Astrocyte of the hippocampus (primary cell): ENCODE results near the gene CHCHD1.
"Not testable (repeated sequence)": the region's sequence is repeated elsewhere in the genome, so short reads cannot be mapped to it uniquely, and the experiment has no call there.

Experiments
- DNase-seq: peaks from one replicate; pipeline ENCODE4 v3.0.0; 2011; ENCODE audit warnings: low read depth, low spot score

CHCHD1 gene

DNA sequence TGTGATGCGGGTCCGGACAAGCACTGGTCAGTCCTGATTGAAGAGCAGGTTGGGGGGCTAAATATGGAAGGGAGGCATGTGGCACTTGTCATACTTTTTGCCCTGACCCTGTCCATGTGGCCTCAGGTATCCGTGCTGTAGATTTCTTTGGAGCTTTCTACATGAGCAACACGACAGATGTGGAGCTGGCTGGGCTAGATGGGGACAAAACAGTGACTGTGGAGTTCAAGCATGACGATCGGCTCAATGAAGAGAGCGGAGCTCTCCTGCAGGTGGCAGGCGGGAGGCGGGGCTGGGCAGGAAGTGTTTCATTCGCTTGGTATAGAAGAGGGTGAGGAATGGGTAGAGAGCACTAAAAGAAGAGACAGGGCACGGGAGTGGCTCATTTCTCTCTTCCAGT is 13.0 kb upstream of the CHCHD1 start:
- no peak for DNase-seq

DNA sequence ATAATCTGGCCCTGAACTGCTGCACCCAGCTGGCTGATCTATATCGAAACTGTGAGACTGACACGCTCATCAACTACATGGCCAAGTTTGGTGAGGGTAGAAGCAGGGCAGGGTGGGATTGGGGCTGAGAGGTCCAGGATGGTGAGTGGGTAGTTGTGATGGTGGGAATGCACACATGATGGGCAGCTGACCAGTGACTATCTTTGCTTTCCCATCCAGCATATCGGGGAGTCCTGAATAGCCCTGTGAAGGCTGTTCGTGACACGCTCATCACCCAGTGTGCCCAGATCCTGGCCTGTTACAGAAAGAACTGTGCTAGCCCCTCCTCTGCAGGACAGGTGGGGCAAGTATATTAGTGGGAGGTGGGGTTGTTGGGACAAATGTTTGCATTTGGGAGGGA is 12.5 kb upstream of the CHCHD1 start:
- no peak for DNase-seq

- peak; percentile 12 for DNase-seq
Observed at GRCh38 chr10:73771722-73772280, 10.0 kb upstream of the CHCHD1 start.

GRCh38 chr10:73772281-73773151 is 9.3 kb upstream of the CHCHD1 start:
- peak; percentile 93 for DNase-seq

DNA sequence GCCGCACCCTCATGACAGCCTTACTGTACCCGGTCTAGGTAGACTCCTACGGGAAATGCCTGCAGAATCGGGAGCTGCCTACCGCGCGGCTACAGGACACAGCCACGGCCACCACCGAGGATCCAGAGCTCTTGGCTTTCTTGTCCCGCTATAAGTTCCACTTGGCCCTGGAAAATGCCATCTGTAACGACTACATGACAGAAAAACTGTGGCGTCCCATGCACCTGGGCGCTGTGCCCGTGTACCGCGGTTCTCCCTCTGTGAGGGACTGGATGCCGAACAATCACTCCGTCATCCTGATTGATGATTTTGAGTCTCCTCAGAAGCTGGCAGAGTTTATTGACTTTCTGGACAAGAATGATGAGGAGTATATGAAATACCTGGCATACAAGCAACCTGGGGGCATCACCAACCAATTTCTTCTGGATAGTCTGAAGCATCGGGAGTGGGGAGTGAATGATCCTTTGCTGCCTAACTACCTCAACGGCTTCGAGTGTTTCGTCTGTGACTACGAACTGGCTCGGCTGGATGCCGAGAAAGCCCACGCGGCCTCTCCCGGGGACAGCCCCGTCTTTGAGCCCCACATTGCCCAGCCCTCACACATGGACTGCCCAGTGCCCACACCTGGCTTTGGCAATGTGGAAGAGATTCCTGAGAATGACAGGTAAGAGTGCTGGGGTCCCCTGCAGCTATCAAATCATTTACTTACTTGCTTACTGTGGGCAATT is 8.5 kb upstream of the CHCHD1 start:
- peak; percentile 46 for DNase-seq

GRCh38 chr10:73774637-73775036 is 7.2 kb upstream of the CHCHD1 start:
- peak; percentile 20 for DNase-seq

GRCh38 chr10:73779018-73779417 is 2.8 kb upstream of the CHCHD1 start:
- no peak for DNase-seq

DNA sequence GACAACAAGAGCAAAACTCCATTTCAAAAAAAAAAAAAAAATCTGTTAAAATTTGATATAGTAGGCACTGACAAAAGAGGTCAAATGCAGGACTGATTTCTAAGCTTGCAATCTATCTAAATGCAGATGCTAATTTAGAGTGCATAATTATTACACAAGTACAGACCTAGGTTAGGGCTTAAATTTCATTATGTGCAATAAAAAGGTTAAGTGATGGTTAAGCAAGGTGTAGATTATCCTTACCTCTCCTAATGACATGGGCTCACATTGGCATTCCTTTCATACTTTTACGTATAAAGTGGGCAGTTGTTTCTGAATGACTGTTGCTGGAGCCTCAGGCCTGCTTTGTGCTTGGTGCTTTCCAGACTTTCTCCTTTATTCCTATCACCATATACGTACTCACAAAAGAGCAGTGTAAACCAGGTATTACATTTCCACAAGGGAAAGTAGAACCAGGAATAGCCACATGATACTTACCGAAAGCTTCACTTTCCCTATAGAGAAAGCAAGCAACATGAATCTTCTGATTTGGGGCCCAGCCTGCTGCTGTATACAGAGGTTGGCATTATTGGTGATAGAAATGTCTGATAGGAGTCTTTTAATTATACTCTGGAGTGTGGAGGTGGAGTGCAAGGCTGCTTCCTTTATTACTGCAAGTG is 2.2 kb upstream of the CHCHD1 start:
- DNase-seq, result no peak

- DNase-seq, result no peak
Observed at GRCh38 chr10:73780301-73780700, 1.5 kb upstream of the CHCHD1 start.

- DNase-seq, result no peak
Observed at GRCh38 chr10:73780966-73781365, 882 bp upstream of the CHCHD1 start.

DNA sequence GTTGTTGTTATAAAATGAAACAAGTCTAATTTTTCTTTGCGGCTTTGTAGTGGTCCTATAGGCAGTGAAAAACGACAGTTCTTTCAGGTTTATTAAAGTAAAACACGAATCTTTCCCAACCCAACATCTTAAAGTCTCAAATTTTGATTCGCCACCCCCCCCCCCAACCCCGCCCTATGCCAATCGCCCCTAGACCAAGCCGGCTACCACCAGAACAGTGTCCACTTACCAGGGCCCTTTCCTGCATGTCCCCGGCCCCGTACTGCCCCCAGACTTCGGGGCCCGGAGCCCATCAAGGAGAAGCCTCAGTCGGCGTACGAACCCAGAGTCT is 335 bp upstream of the CHCHD1 start:
- no peak for DNase-seq

DNA sequence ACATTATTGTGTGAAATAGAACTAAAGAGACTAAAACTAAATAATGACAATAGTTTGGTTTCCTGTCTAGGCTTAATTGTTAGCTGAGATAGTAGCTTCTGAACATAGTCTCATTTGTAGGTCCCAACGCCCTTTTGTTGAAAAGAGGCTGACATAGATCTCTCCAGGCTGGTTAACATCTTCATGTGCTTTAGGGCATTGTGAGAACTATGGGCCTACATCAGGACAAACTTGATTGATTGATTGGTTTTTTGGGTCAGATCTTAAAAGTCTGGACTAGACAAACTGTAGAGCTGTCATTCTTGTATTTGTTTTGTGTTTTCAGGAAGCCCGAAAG is 869 bp downstream of the CHCHD1 start:
- DNase-seq, result no peak

DNA sequence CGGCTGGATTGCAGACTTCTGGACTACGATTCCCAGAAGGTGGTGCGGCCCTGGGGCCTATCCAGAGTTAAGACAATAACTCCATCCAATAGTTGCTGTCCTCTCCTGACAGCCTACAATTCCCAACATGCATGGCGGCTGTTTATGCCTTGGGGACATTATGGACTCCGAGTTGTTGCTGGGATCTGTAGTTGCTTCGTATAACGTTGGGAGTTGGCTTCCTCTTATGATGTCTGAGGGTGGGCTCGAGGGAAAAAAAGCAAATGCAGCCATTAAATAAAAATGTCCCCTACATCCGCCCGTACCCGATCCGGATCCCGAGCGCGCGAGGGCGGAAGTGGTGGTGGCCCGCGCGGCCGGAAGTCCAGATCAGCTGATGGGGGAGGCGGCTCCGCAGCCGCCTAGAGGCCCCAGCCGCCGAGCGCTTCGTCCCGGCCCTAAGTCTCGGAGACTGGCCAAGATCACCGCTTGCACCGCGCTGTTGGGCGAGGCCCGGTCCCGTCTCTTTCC is 3.4 kb downstream of the CHCHD1 start, which contains the start of gene ZSWIM8:
ZSWIM8 (plus strand) TSS at position 396 of the 510 bp plus-strand sequence. CDS start 273 bp downstream, outside the sequence.
- DNase-seq, result peak; percentile 95

- peak; percentile 81 for DNase-seq
Observed at GRCh38 chr10:73785721-73786511, 4.1 kb downstream of the CHCHD1 start.

- DNase-seq, result no peak
Observed at GRCh38 chr10:73786512-73786885, 4.7 kb downstream of the CHCHD1 start.

GRCh38 chr10:73787031-73787800 is 5.4 kb downstream of the CHCHD1 start:
- not testable (repeated sequence) for DNase-seq

DNA sequence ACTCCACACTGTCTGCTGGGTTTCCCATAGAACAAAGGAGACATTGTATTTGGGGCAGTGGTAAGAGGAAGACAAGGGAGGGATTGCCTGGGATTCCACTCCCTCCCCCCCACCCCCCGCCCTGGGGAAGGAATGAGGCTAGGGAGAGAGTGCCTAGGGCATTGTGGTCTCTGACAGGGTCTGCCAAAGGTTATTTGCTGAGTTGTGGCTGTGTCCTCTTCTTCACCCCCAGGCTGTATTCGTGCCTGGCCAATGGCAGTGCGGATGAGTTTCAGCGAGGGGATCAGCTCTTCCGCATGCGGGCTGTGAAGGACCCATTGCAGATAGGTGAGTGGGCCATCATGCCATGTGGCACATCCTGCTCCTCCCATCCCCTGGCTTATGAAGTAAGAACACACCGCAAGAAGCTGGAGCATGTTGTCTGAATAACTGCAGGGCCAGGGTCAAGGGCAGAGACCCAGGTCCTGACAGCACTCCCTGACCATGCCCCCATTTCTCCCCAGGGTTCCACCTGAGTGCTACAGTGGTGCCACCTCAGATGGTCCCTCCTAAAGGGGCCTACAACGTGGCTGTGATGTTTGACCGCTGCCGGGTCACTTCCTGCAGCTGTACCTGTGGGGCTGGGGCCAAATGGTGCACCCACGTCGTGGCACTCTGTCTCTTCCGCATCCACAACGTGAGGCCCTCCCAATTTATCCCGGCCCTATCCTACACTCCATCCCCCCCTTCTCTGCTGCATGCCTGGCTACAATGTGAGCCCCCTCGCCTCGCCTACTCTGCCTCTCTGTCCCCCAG is 7.2 kb downstream of the CHCHD1 start:
- DNase-seq, result no peak

DNA sequence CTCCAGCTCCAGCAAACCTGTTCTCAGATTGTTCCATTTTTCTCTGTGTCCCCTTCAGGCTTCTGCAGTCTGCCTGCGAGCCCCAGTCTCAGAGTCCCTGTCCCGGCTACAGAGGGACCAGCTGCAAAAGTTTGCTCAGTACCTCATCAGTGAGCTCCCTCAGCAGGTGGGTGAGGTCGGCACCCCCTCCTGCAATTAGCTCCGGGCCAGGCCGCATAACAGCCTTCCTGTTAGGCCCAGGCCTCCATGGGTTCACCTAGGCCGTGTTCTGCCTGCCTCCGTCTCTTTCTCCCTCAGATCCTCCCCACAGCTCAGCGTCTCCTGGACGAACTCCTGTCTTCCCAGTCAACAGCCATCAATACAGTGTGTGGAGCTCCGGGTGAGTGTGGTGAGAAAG is 7.8 kb downstream of the CHCHD1 start:
- no peak for DNase-seq

DNA sequence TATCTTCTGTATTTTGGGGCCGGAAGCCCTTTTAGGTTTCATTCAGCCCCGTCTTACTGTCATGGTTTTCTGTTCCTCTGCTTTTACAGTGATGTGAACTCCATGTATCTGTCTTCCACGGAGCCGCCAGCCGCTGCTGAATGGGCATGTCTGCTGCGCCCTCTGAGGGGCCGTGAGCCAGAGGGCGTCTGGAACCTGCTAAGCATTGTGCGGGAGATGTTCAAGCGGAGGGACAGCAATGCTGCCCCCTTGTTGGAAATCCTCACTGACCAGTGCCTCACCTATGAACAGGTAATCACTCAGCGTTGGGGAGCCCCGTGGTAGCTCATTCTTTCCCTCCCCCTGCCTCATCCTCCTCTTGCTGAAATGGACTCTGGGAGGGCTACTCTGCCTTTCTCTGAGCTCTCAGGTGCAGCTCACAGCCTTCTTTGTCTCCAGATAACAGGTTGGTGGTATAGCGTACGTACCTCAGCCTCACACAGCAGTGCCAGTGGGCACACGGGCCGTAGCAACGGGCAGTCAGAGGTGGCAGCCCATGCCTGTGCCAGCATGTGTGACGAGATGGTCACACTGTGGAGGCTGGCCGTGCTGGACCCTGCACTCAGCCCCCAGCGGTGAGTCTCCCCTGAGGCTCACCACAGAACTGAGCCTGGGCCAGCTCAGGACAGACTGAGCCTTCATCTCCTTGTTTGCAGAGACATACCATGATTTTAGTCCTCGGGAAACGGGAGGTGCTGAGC is 9.2 kb downstream of the CHCHD1 start:
- DNase-seq, result no peak
